Muscle layer of duodenum (tissue), 2 donors: ENCODE data around the gene MIEN1.
"Not testable (repeated sequence)": the region's sequence is repeated elsewhere in the genome, so short reads cannot be mapped to it uniquely, and the experiment has no call there.

Experiments
- H3K27ac ChIP-seq: one replicate; pipeline ENCODE4 v1.7.0; 2013; ENCODE audit warnings: mild to moderate bottlenecking, low read length
- H3K27me3 ChIP-seq: one replicate; pipeline ENCODE4 v1.7.0; 2013; ENCODE audit warnings: low read depth, mild to moderate bottlenecking, control low read depth, low read length
- H3K36me3 ChIP-seq, 2 donors: one replicate each; pipeline ENCODE4 v1.7.0; 2013; ENCODE audit warnings: low read length in 2 of 2, control low read depth in 1 of 2, mild to moderate bottlenecking in 1 of 2; ENCODE audit not compliant: insufficient read depth in 2 of 2, control insufficient read depth in 1 of 2
- H3K4me1 ChIP-seq, 2 donors: one replicate each; pipeline ENCODE4 v1.7.0; 2013; ENCODE audit warnings: low read length in 2 of 2, mild to moderate bottlenecking in 2 of 2, control low read depth in 1 of 2, moderate library complexity in 1 of 2; ENCODE audit not compliant: insufficient read depth in 2 of 2, control insufficient read depth in 1 of 2
- H3K4me3 ChIP-seq, 2 donors: one replicate each; pipeline ENCODE4 v1.7.0; 2013; ENCODE audit warnings: low read length in 2 of 2, low read depth in 1 of 2, mild to moderate bottlenecking in 1 of 2
- H3K9me3 ChIP-seq, 2 donors: one replicate each; pipeline ENCODE4 v1.7.0; 2013; ENCODE audit warnings: low read length in 2 of 2, control low read depth in 1 of 2, mild to moderate bottlenecking in 1 of 2; ENCODE audit not compliant: control insufficient read depth in 1 of 2
- donor health status: healthy.

Gene MIEN1

GRCh38 chr17:39754161-39754957, 24.0 kb upstream of the MIEN1 start:
- Histone ChIP-seq H3K4me1 (peaks cover 8 to 9% of the 10 kb centered on the region in 2 donors), H3K27me3 (no peaks in the 10 kb centered on the region), H3K4me3 (peak overlapping the region; percentile 52 to 71), H3K27ac (peak overlapping the region; percentile 67), H3K36me3 (no peaks in the 10 kb centered on the region), H3K9me3 (no peaks in the 10 kb centered on the region)

GRCh38 chr17:39753514-39754160, 23.3 kb upstream of the MIEN1 start:
- Histone ChIP-seq H3K27ac (no peak overlapping the region), H3K9me3 (no peaks in the 10 kb centered on the region), H3K4me3 (peak overlapping the region; percentile 42 to 71), H3K27me3 (no peaks in the 10 kb centered on the region), H3K36me3 (no peaks in the 10 kb centered on the region), H3K4me1 (peaks cover 8 to 9% of the 10 kb centered on the region in 2 donors)

- no peaks in the 10 kb centered on the region for H3K36me3 ChIP-seq
- no peaks in the 10 kb centered on the region for H3K9me3 ChIP-seq
- H3K27me3 ChIP-seq: no peaks in the 10 kb centered on the region
- peaks cover 8 to 9% of the 10 kb centered on the region in 2 donors for H3K4me1 ChIP-seq
- H3K4me3 ChIP-seq: no peak overlapping the region
- no peak overlapping the region for H3K27ac ChIP-seq
These were observed 22.0 kb upstream of the MIEN1 start for GRCh38 chr17:39752241-39752881.

GRCh38 chr17:39751637-39752036, 21.3 kb upstream of the MIEN1 start:
- H3K4me1 ChIP-seq: peaks cover 8 to 9% of the 10 kb centered on the region in 2 donors
- H3K36me3 ChIP-seq: no peaks in the 10 kb centered on the region
- no peaks in the 10 kb centered on the region for H3K27me3 ChIP-seq
- no peak overlapping the region for H3K4me3 ChIP-seq
- no peak overlapping the region for H3K27ac ChIP-seq
- no peaks in the 10 kb centered on the region for H3K9me3 ChIP-seq

- H3K4me1 ChIP-seq: peaks cover 8 to 9% of the 10 kb centered on the region in 2 donors
- H3K4me3 ChIP-seq: no peak overlapping the region
- H3K27ac ChIP-seq: no peak overlapping the region
- no peaks in the 10 kb centered on the region for H3K9me3 ChIP-seq
- H3K27me3 ChIP-seq: no peaks in the 10 kb centered on the region
- H3K36me3 ChIP-seq: no peaks in the 10 kb centered on the region
These were observed 20.7 kb upstream of the MIEN1 start for GRCh38 chr17:39751016-39751543.

DNA sequence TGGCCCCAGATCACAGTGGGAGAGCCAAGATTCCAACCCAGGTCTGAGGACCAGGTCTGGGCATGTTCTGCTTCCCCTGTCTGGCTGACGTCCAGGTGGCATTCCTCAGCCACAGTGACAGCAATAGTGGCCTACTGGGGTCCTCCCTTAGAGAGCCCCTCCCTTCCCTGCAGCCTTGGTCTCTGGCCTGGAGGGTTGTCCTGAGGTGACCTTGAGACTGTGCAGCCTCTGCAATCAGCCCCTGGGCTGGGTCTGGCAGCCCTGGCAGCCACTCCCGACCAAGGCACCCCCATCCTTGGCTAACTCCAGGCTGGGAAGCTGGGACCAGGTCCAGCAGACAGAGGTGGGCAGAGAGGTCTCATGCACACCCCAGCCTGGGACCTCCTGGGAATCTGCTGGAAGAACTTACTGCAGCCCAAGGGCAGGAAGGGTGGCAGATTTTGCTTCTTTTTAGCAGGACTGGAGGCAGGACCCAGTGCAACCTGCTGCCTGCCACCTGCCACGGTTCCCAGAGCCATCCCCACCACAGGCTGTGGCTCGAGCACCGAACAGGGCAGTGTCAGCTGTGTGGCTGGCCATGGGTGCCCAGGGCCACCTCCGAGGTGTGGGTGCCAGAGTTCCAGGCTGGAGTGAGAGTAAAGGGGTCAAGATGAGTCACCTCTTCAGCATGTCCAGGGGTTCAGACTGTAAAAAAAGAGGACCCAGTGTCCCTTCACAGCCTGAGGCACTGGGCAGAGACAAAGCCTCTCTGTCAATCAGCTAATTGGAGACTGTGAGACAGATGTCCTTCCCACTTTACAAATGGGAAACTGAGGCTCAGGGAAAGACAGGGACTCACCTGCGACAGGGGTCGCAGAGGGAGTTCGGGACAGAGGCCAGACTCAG, 20.0 kb upstream of the MIEN1 start:
- no peak overlapping the region for H3K27ac ChIP-seq
- H3K9me3 ChIP-seq: no peaks in the 10 kb centered on the region
- H3K27me3 ChIP-seq: no peaks in the 10 kb centered on the region
- H3K4me3 ChIP-seq: no peak overlapping the region
- peaks cover 8% of the 10 kb centered on the region in 2 donors for H3K4me1 ChIP-seq
- H3K36me3 ChIP-seq: no peaks in the 10 kb centered on the region

- H3K4me3 ChIP-seq, H3K27me3 ChIP-seq, H3K27ac ChIP-seq, H3K4me1 ChIP-seq, H3K36me3 ChIP-seq, H3K9me3 ChIP-seq: not testable (repeated sequence)
These were observed 18.2 kb upstream of the MIEN1 start for GRCh38 chr17:39748444-39749034.

- H3K4me3 ChIP-seq: no peak overlapping the region
- no peak overlapping the region for H3K27ac ChIP-seq
- no peaks in the 10 kb centered on the region for H3K9me3 ChIP-seq
- H3K4me1 ChIP-seq: no peaks in the 10 kb centered on the region
- no peaks in the 10 kb centered on the region for H3K27me3 ChIP-seq
- no peaks in the 10 kb centered on the region for H3K36me3 ChIP-seq
These were observed 17.4 kb upstream of the MIEN1 start for GRCh38 chr17:39747745-39748144.

DNA sequence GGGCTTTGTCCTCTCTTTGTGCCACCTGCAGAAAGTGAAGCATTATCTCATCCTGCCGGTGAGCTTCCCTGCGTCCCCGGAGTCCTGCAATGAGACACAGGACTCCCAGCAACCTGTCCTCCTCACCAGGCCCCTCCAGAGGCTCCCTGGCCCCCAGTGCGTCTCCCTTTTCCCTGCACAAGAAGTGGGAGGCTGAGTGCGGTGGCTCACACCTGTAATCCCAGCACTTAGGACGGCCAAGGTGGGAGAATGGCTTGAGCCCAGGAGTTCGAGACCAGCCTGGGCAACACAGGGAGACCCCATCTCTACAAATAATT, 15.8 kb upstream of the MIEN1 start:
- Histone ChIP-seq H3K36me3 (no peaks in the 10 kb centered on the region), H3K4me3 (no peak overlapping the region), H3K27me3 (no peaks in the 10 kb centered on the region), H3K9me3 (no peaks in the 10 kb centered on the region), H3K27ac (no peak overlapping the region), H3K4me1 (no peaks in the 10 kb centered on the region)

DNA sequence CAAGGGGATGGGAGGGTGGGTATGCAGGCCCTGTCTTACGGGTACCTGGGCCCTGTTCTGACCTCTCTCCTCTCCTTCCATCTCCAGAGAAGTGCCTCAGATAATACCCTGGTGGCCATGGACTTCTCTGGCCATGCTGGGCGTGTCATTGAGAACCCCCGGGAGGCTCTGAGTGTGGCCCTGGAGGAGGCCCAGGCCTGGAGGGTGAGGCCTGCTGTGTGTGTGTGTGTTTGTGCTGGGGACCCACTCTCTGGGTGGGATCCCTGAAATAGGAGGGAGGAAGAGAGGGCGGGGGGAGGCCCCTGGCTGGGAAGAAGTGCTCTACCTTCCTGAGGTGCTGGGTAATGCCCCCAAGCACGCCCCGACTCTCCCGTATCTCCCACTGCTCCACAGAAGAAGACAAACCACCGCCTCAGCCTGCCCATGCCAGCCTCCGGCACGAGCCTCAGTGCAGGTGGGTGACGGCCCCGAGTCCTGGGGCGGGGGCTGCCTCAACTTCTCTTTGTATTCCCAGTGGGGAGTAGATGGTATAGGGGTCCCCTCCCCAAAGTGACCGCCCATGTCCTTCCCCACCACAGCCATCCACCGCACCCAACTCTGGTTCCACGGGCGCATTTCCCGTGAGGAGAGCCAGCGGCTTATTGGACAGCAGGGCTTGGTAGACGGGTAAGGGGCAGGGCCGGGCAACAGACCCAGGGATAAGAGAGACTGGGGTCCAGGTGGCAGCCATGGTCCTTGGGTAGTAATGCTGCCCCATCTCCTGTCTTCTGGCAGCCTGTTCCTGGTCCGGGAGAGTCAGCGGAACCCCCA, 15.2 kb upstream of the MIEN1 start:
- no peaks in the 10 kb centered on the region for H3K27me3 ChIP-seq
- no peak overlapping the region for H3K4me3 ChIP-seq
- H3K4me1 ChIP-seq: no peaks in the 10 kb centered on the region
- H3K36me3 ChIP-seq: no peaks in the 10 kb centered on the region
- no peak overlapping the region for H3K27ac ChIP-seq
- H3K9me3 ChIP-seq: no peaks in the 10 kb centered on the region
